HEK293 (cell line): ENCODE data around the gene KCTD14.
A peak's percentile ranks its signal among the peaks of the same experiment; 100 is the strongest.

Experiments
- CTCF ChIA-PET: fragments of 350-600 bp; formaldehyde crosslinking; extraction: SDS; loops from one replicate; lab custom pipeline; 2021; ENCODE audit warnings: antibody characterized with exemption; lab: Yijun Ruan, JAX
- POLR2A ChIA-PET: fragments of 300-600 bp; formaldehyde crosslinking; extraction: SDS; loops from one replicate; lab custom pipeline; 2020; ENCODE audit warnings: antibody characterized with exemption, inconsistent platforms; lab: Yijun Ruan, JAX
- H3K27ac ChIP-seq: fragments of 200-500 bp; sonication (Bioruptor generic); 2 replicates; pipeline ENCODE4 v1.5.1; 2014; ENCODE audit warnings: low read depth, low read length, control low read depth, inconsistent platforms; ENCODE audit errors: extremely low read depth
- H3K36me3 ChIP-seq, 2 experiments: fragments of 200-500 bp in 1 of 2; sonication (Bioruptor generic) in 1 of 2; 1 replicate in 1 of 2; 2 replicates in 1 of 2; pipeline ENCODE4 v1.5.1; 2014 to 2017; ENCODE audit warnings: inconsistent platforms in 2 of 2, low read length in 2 of 2; ENCODE audit not compliant: control insufficient read depth in 2 of 2, insufficient read depth in 1 of 2
- H3K4me1 ChIP-seq: fragments of 200-500 bp; sonication (Bioruptor generic); 2 replicates; pipeline ENCODE4 v1.5.1; 2014; ENCODE audit warnings: mild to moderate bottlenecking, low read length, inconsistent platforms; ENCODE audit not compliant: control insufficient read depth, insufficient read depth
- H3K4me3 ChIP-seq: 2 replicates; pipeline ENCODE4 v1.5.1; 2011; ENCODE audit warnings: low read depth, mild to moderate bottlenecking, control low read depth, low read length, moderate library complexity
- H3K9me3 ChIP-seq: fragments of 200-500 bp; sonication (Bioruptor generic); 2 replicates; pipeline ENCODE4 v1.5.1; 2014; ENCODE audit warnings: low read depth, low read length, inconsistent platforms; ENCODE audit not compliant: control insufficient read depth, insufficient read depth
- GLIS2 ChIP-seq: fragments of 450-650 bp; formaldehyde crosslinking; IDR thresholded peaks from 2 replicates; pipeline ENCODE4 v1.5.1; 2016; ENCODE audit warnings: missing biosample characterization, missing genetic modification characterization
- HOXA7 ChIP-seq: sonication (generic); formaldehyde crosslinking; IDR thresholded peaks from 2 replicates; pipeline ENCODE4 v1.8.1; 2022; ENCODE audit warnings: missing genetic modification reagents, borderline replicate concordance
- IKZF3 ChIP-seq: fragments of 450-650 bp; IDR thresholded peaks from 2 replicates; pipeline ENCODE4 v1.5.0; 2018; ENCODE audit warnings: missing biosample characterization, mild to moderate bottlenecking, missing genetic modification characterization, moderate library complexity
- KLF17 ChIP-seq: fragments of 450-650 bp; formaldehyde crosslinking; IDR thresholded peaks from 2 replicates; pipeline ENCODE4 v1.5.1; 2016; ENCODE audit warnings: missing biosample characterization, missing genetic modification characterization
- OSR2 ChIP-seq: fragments of 450-650 bp; formaldehyde crosslinking; IDR thresholded peaks from 2 replicates; pipeline ENCODE4 v1.5.1; 2016; ENCODE audit warnings: missing biosample characterization, missing genetic modification characterization
- PRDM10 ChIP-seq: fragments of 450-650 bp; formaldehyde crosslinking; IDR thresholded peaks from 2 replicates; pipeline ENCODE4 v1.5.1; 2016; ENCODE audit warnings: missing biosample characterization, missing genetic modification characterization
- SP2 ChIP-seq: fragments of 450-650 bp; formaldehyde crosslinking; IDR thresholded peaks from 2 replicates; pipeline ENCODE4 v1.5.1; 2016; ENCODE audit warnings: missing biosample characterization, missing genetic modification characterization
- SP3 ChIP-seq: fragments of 450-650 bp; formaldehyde crosslinking; IDR thresholded peaks from 2 replicates; pipeline ENCODE4 v1.5.1; 2016; ENCODE audit warnings: missing biosample characterization, missing genetic modification characterization
- SP7 ChIP-seq: fragments of 450-650 bp; formaldehyde crosslinking; IDR thresholded peaks from 2 replicates; pipeline ENCODE4 v1.5.1; 2016; ENCODE audit warnings: missing biosample characterization, missing genetic modification characterization
- ZBTB48 ChIP-seq: fragments of 450-650 bp; formaldehyde crosslinking; IDR thresholded peaks from 2 replicates; pipeline ENCODE4 v1.5.1; 2016; ENCODE audit warnings: missing biosample characterization, missing genetic modification characterization
- ZBTB8A ChIP-seq: fragments of 450-650 bp; formaldehyde crosslinking; IDR thresholded peaks from 2 replicates; pipeline ENCODE4 v1.5.1; 2016; ENCODE audit warnings: missing biosample characterization, missing genetic modification characterization
- ZNF138 ChIP-seq: fragments of 450-650 bp; formaldehyde crosslinking; IDR thresholded peaks from 2 replicates; pipeline ENCODE4 v1.5.1; 2016; ENCODE audit warnings: missing biosample characterization, missing genetic modification characterization, borderline replicate concordance
- ZNF211 ChIP-seq: fragments of 450-650 bp; formaldehyde crosslinking; IDR thresholded peaks from 2 replicates; pipeline ENCODE4 v1.5.1; 2016; ENCODE audit warnings: low read depth, missing biosample characterization, missing genetic modification characterization
- ZNF214 ChIP-seq: fragments of 450-650 bp; formaldehyde crosslinking; IDR thresholded peaks from 2 replicates; pipeline ENCODE4 v1.5.1; 2017; ENCODE audit warnings: missing biosample characterization, mild to moderate bottlenecking, missing genetic modification characterization, borderline replicate concordance
- ZNF266 ChIP-seq: fragments of 450-650 bp; formaldehyde crosslinking; IDR thresholded peaks from 2 replicates; pipeline ENCODE4 v1.5.1; 2016; ENCODE audit warnings: missing biosample characterization, missing genetic modification characterization, low read depth
- ZNF510 ChIP-seq: fragments of 450-650 bp; formaldehyde crosslinking; IDR thresholded peaks from 2 replicates; pipeline ENCODE4 v1.5.1; 2018; ENCODE audit warnings: mild to moderate bottlenecking, missing genetic modification characterization, missing biosample characterization; ENCODE audit not compliant: insufficient replicate concordance
- ZNF514 ChIP-seq: fragments of 450-650 bp; formaldehyde crosslinking; IDR thresholded peaks from 2 replicates; pipeline ENCODE4 v1.5.1; 2016; ENCODE audit warnings: missing biosample characterization, missing genetic modification characterization
- ZNF530 ChIP-seq: fragments of 450-650 bp; formaldehyde crosslinking; IDR thresholded peaks from 2 replicates; pipeline ENCODE4 v1.5.1; 2016; ENCODE audit warnings: low read depth, missing biosample characterization, missing genetic modification characterization
- ZNF600 ChIP-seq: fragments of 450-650 bp; formaldehyde crosslinking; IDR thresholded peaks from 2 replicates; pipeline ENCODE4 v1.5.1; 2016; ENCODE audit warnings: missing biosample characterization, missing genetic modification characterization
- ZNF707 ChIP-seq: fragments of 450-650 bp; formaldehyde crosslinking; IDR thresholded peaks from 2 replicates; pipeline ENCODE4 v1.5.1; 2016; ENCODE audit warnings: missing biosample characterization, missing genetic modification characterization
- ZSCAN16 ChIP-seq: fragments of 450-650 bp; formaldehyde crosslinking; IDR thresholded peaks from 2 replicates; pipeline ENCODE4 v1.5.1; 2016; ENCODE audit warnings: missing biosample characterization, missing genetic modification characterization
- ZSCAN23 ChIP-seq: fragments of 450-650 bp; formaldehyde crosslinking; IDR thresholded peaks from 2 replicates; pipeline ENCODE4 v1.5.1; 2016; ENCODE audit warnings: missing biosample characterization, missing genetic modification characterization
- TF ChIP-seq, protein P1 (sequence below): fragments of 450-650 bp; formaldehyde crosslinking; IDR thresholded peaks from 2 replicates; pipeline ENCODE4 v1.5.1; 2017; ENCODE audit warnings: missing biosample characterization, missing genetic modification characterization
- TF ChIP-seq, protein P2 (sequence below): fragments of 450-650 bp; formaldehyde crosslinking; IDR thresholded peaks from 2 replicates; pipeline ENCODE4 v1.5.1; 2017; ENCODE audit warnings: missing biosample characterization, missing genetic modification characterization

KCTD14 gene

DNA sequence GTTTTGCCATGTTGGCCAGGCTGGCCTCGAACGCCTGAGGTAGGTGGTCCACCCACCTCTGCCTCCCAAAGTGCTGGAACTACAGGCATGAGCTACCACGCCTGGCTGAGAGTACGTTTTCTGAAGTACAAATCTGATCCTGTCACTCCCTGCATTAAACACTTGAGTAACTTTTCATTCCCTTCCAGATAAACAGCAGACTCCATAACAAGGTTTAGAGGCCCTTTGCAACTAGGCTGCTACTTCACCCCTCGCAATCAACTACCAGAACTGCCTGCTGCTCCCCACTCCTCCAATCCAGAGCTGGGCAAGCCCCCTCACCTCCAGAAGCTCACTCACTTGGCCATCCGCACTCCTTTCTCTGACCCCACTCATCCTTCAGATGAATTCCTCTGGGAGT is 1.5 kb downstream of the KCTD14 start:
- H3K36me3 ChIP-seq = no peaks in the 10 kb centered on the region
- no peaks in the 10 kb centered on the region for H3K9me3 ChIP-seq
- ChIA-PET CTCF (interaction anchor here (1.5 kb wide), 1 partner anchor 25 kb away, joined by 3 read pairs; no protein-coding TSS in a partner anchor), POLR2A (interaction anchor here (0.9 kb wide), 1 partner anchor 27 kb away, joined by 3 read pairs; no protein-coding TSS in a partner anchor)
- H3K27ac ChIP-seq = no peak overlapping the region
- no peak overlapping the region for H3K4me3 ChIP-seq
- TF ChIP-seq ZNF211 (tag by site-specific recombination) (no peak), ZNF600 (tag by site-specific recombination) (0 out of 2 replicates have a peak, but pooled peaks have one; percentile 18), ZNF214 (tag by site-specific recombination) (no peak), KLF17 (tag by site-specific recombination) (no peak), GLIS2 (tag by site-specific recombination) (no peak)
- H3K4me1 ChIP-seq = peaks cover 4% of the 10 kb centered on the region; the same call in 1 of the 2 replicates

DNA sequence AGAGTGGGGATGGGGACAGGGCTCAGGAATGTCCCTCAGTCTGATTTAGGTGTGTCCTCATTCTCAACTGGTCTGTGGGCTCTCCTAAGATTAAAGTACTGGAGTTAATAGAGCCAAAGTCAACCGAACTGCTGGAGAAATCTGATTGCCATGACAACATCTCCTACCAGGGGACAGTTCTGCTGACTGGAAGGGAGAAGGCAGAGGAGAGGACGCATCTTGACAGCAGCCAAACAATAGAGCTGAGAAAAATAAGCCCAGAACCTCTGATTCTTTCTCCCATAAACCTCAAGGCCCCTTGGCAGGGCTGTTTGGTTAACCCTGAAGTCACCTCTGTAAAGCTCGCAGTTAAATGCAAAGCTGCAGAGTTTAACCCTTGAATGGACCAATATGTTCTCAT is 2.8 kb downstream of the KCTD14 start:
- ChIA-PET POLR2A (no interaction called here), CTCF (interaction anchor here (0.6 to 1.0 kb wide), 2 partner anchors 19 to 26 kb away, joined by 5 to 8 read pairs; no protein-coding TSS in a partner anchor)
- H3K27ac ChIP-seq = no peak overlapping the region
- H3K9me3 ChIP-seq = no peaks in the 10 kb centered on the region
- H3K4me3 ChIP-seq = no peak overlapping the region
- TF ChIP-seq ZNF530 (tag by site-specific recombination) = no peak
- TF ChIP-seq ZNF266 = no peak
- no peak for TF ChIP-seq IKZF3 (tag by site-specific recombination)
- TF ChIP-seq ZBTB8A (tag by site-specific recombination) = no peak
- TF ChIP-seq ZNF707 = no peak
- no peak for TF ChIP-seq ZNF138 (tag by site-specific recombination)
- no peak for TF ChIP-seq ZNF514 (tag by site-specific recombination)
- no peak for TF ChIP-seq ZNF510
- no peak for TF ChIP-seq ZSCAN16 (tag by site-specific recombination)
- no peak for TF ChIP-seq OSR2 (tag by site-specific recombination)
- TF ChIP-seq PRDM10 (tag by site-specific recombination) = no peak
- no peak for TF ChIP-seq ZSCAN23 (tag by site-specific recombination)
- TF ChIP-seq, protein P1, sequence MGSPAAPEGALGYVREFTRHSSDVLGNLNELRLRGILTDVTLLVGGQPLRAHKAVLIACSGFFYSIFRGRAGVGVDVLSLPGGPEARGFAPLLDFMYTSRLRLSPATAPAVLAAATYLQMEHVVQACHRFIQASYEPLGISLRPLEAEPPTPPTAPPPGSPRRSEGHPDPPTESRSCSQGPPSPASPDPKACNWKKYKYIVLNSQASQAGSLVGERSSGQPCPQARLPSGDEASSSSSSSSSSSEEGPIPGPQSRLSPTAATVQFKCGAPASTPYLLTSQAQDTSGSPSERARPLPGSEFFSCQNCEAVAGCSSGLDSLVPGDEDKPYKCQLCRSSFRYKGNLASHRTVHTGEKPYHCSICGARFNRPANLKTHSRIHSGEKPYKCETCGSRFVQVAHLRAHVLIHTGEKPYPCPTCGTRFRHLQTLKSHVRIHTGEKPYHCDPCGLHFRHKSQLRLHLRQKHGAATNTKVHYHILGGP = no peak
- no peak for TF ChIP-seq ZBTB48 (tag by site-specific recombination)
- TF ChIP-seq SP2 = no peak
- TF ChIP-seq GLIS2 (tag by site-specific recombination) = no peak
- no peak for TF ChIP-seq HOXA7 (CRISPR knock-in tag)
- TF ChIP-seq SP3 (tag by site-specific recombination) = no peak
- TF ChIP-seq, protein P2, sequence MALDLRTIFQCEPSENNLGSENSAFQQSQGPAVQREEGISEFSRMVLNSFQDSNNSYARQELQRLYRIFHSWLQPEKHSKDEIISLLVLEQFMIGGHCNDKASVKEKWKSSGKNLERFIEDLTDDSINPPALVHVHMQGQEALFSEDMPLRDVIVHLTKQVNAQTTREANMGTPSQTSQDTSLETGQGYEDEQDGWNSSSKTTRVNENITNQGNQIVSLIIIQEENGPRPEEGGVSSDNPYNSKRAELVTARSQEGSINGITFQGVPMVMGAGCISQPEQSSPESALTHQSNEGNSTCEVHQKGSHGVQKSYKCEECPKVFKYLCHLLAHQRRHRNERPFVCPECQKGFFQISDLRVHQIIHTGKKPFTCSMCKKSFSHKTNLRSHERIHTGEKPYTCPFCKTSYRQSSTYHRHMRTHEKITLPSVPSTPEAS (tag by site-specific recombination) = no peak
- no peak for TF ChIP-seq SP7 (tag by site-specific recombination)
- H3K4me1 ChIP-seq = peaks cover 4% of the 10 kb centered on the region; the same call in 1 of the 2 replicates
- H3K36me3 ChIP-seq = no peaks in the 10 kb centered on the region
